Activated CD8-positive, alpha-beta memory T cell treated with anti-CD3 and anti-CD28 coated beads, Interleukin-2, amount 50 U/mL, for 4 hours (primary cell): Measurements from ENCODE around the gene PTPRN2.

Source experiments
- DNase-seq: peaks from one replicate; pipeline ENCODE4 v3.0.0-alpha.2; 2020

The PTPRN2 gene

DNA sequence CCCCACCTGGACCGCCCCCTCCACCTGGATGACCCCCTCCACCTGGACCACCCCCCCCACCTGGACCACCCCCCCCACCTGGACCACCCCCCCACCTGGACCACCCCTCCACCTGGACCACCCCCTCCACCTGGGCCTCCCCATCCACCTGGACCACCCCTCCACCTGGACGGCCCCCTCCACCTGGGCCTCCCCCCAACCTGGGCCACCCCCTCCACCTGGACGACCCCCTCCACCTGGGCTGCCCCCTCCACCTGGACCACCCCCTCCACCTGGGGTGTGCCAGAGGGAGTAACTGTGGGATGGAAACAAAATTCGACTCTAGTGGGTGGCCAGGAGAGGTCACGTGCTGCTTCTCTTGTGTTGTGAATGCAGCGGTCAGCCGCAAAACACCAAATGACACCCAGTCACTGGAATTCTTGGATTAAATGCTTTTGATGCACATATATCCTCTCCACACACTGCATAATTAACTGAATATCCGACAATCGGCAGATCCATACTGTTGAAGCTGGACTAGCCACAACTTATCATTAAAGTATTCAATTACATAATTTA is 316.7 kb downstream of the PTPRN2 start:
- no peak for DNase-seq

DNA sequence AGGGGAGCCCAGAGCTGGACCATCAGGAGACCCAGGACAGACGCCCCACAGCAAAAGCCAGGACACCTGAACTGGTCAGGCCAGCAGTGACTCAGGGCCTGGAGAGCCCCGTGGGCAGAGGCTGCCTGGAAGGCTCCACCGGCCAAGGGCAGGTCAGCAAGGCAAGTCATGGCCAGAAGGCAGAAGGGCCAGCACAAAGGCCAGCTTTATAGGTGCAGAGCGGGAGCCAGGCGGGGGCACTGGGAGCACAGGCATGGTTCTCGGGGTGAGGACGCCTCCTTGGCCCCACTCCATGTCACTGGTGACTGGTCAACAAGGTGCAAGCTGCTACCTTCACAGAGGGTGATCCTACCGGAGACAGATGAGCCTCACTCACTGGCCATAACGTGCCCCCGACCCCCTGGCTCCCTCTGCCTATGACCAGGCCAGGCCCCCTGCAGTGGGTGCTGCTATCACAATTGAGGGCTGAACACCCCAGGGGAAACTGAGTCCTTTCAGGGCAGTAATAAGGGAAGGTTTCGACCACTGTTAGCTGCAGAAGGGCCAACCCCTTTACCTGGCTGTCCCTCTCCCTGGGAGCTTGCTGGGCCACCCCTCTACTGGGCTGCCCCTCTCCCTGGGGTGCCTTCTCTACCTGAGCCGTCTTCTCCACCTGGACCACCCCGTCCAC is 317.4 kb downstream of the PTPRN2 start:
- no peak for DNase-seq

GRCh38 chr7:158268816-158269535 is 318.6 kb downstream of the PTPRN2 start:
- DNase-seq, result no peak

DNA sequence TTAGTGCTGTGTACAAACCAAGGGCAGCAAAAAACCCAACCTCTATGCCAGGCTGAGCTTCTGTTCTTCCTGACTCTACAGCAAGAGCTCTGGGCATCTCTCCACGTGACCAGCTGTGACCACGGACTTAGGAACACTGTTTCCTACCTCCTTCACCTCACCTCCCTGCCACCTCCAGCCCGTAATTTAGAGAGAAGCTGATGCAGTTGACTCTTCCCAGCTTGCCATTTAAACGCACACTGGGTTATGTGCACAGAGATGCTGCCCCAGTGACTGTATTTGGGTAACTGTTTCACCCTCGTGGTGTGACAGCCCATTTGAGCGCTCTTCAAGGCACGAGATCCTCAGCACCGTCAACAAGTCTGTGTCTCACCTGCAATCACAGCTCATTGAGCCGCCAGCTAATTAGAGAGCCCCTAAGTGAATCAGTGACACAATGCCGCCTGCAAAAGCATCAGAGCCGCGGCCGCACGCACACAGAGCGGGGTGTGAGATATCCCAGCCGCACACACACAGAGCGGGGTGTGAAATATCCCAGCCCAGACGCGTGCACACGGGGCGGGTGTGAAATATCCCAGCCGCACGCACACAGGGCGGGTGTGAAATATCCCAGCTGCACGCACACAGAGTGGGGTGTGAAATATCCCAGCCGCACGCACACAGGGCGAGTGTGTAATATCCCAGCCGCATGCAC is 319.7 kb downstream of the PTPRN2 start:
- no peak for DNase-seq

DNA sequence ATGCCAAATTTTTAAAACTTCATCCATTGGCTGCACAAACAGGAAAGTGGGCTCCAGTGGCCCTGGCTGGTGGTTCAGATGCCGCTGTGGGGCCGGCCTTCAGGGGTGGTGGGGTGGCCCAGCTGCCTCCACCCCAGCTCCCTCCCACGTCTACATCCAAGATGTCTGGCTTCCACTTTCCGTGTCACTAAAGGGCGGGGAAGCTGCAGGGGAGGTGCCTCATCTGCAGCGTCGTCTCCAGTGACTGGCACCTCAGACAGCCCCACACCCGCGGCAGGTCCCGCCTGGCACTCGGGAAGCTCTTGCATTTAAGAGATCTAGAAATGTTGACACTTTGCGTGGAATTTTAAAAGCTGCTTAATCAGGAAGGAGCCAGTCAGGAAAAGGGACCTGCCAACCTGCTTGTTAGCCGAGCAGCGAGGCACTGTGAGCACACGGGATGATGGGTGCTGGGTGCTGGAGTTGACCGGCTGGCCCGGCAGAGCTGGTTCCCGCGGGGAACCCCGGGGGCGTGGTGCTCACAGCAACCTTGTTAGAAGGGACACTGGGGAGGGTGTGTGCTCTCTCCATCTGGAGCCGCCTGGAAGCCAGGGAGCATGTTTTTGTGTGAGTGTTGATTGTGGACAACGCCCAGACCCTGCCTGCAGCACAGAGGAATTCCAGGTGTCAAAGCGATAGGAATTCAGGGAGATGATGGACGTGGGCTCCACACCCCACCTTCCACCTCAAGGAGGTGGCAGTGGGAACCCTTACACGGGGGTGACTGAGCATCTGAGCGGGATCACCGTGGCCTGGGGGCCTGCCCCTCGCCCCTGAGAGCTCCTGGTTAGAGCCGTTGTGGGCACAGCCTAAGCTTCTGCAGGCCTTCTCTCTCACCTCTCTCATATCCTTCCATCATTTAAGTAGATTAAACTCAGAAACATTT is 320.5 kb downstream of the PTPRN2 start:
- no peak for DNase-seq

GRCh38 chr7:158266426-158266816 is 321.2 kb downstream of the PTPRN2 start:
- no peak for DNase-seq

DNA sequence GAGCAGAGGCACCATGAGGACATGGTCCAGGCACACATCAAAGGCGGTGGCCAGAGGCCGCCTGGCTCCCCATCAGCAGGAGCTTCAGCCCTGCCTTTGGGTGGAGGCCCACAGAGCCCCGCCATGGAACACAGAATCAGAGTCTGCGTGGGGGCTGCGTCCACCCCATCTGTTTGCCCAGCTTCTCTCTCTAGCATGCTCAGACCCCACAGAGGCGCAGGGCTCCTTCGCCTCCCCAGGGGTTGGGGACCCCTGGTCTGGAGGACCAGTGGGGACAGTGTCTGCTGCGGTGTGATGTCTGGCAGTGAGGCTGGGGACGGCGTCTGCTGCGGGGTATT is 321.9 kb downstream of the PTPRN2 start:
- no peak for DNase-seq

GRCh38 chr7:158264881-158265742 is 322.5 kb downstream of the PTPRN2 start:
- DNase-seq, result no peak

DNA sequence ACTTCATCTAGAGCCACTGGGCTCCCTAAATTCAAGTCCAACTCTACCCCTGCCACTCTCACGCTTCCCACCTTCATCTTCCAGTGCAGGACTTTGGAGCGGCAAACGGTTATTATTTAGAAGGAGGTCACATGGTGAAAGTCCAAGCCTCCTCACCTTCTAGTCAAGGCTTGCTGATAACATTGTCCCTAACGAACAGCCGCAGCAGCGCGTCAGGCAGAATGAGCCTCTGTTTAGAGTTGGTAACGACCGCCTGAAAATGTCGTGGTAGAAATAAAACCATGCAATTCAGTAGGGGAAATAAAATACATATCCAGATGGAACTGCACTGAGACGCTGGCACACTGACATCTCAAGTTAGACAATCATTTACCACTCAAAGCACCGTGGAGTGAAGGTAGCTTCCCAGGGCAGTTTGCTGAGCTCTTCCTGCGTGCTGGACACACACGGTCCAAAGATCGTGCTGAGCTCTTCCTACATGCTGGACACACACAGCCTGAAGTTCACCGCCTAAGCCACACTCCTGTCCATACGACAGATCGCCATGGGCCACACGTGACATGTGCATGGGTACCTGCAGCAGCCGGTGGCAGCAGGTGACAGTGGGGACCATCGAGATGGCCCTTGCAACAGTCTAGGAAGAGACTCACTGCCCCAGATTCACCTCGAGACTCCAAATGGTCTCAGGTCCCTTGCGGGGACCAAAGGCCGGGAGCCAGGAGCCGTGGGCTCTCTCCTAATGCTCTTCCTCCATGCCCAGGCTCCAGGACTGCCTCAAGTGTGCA is 323.5 kb downstream of the PTPRN2 start:
- no peak for DNase-seq

- DNase-seq, result no peak
These were observed 324.3 kb downstream of the PTPRN2 start for GRCh38 chr7:158263110-158263963.

DNA sequence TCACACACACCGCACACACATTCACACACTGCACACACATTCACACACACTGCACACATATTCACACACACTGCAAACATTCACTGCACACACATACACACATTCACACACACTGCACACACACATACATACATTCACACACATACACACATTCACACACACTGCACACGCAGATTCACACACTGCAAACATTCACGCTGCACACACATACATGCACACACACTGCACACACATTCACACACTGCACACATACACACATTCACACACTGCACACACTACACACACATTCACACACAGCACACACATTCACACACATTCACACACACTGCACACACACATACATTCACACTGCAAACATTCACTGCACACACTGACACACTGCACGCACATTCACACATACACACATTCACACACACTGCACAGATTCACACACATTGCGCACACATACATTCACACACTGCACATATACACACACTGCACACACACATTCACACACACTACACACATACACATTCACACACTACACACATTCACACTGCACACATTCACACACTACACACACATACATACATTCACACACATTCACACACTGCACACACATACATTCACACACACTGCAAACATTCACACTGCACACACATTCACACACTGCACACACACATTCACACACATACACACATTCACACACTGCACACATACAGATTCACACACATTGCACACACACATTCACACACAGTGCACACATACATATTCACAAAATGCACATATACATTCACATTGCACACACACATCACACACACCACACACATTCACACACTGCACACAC is 325.1 kb downstream of the PTPRN2 start:
- DNase-seq, result no peak

GRCh38 chr7:158261362-158262235 is 326.0 kb downstream of the PTPRN2 start:
- DNase-seq, result no peak

- no peak for DNase-seq
These were observed 326.9 kb downstream of the PTPRN2 start for GRCh38 chr7:158260567-158261361.

GRCh38 chr7:158259671-158260418 is 327.8 kb downstream of the PTPRN2 start:
- DNase-seq, result no peak

DNA sequence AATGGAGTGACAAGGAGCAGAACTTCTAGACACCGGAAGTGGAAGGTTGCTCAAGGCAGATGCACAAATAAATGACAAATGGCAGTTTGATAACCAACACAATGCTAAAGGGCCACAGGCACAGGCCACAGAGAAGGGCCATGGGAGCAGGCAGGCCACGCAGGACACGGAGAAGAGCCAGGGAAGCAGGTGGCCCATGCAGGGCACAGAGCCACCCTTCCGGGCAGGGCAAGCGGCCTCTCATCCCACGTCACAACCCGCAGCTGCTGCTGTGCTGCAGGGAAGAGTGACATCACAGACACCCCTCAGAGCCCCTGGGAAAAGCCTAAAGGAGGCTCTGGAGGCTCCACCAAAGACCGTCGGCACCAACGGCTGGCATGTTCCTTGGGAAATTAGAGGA is 328.5 kb downstream of the PTPRN2 start:
- no peak for DNase-seq

GRCh38 chr7:158258411-158259130 is 329.1 kb downstream of the PTPRN2 start:
- DNase-seq, result no peak
